ENCODE measurements around the gene CCNA2.

The CCNA2 gene

GRCh38 chr4:121784401-121784800, 39.3 kb downstream of the CCNA2 start:
- H3K9me3 ChIP-seq (ENCODE audit: control insufficient read depth in 5 of 5, low read length in 5 of 5), result peaks cover 0 to 7% (median 4%) of the 10 kb centered on the region in 5 donors
- peak overlapping the region; percentile 47 for H3K27ac ChIP-seq (ENCODE audit: low read depth, low read length)
- no peak overlapping the region for H3K9ac ChIP-seq (ENCODE audit: low read length in 5 of 5)

GRCh38 chr4:121783210-121783609, 40.5 kb downstream of the CCNA2 start:
- Histone ChIP-seq H3K9me3 (ENCODE audit: control insufficient read depth in 5 of 5, low read length in 5 of 5) (peaks cover 0 to 7% (median 4%) of the 10 kb centered on the region in 5 donors), H3K27me3 (ENCODE audit: control insufficient read depth in 5 of 5, insufficient read depth in 4 of 5, low read length in 5 of 5) (peaks cover 0 to under 1% (median 0%) of the 10 kb centered on the region in 5 donors), H3K9ac (ENCODE audit: low read length in 5 of 5) (no peak overlapping the region), H3K27ac (ENCODE audit: low read depth, low read length) (no peak overlapping the region), H3K36me3 (ENCODE audit: control insufficient read depth in 5 of 5, insufficient read depth in 5 of 5, low read length in 5 of 5) (no peaks in the 10 kb centered on the region), H3K4me3 (ENCODE audit: low read depth in 1 of 5, low read length in 5 of 5) (no peak overlapping the region), H3K4me1 (ENCODE audit: control insufficient read depth in 5 of 5, insufficient read depth in 5 of 5, low read length in 5 of 5) (peaks cover 0 to 12% (median 8%) of the 10 kb centered on the region in 5 donors)

More at GRCh38 chr4:121784401-121784800, 39.3 kb downstream of the CCNA2 start:
- peaks cover 0 to 12% (median 8%) of the 10 kb centered on the region in 5 donors for H3K4me1 ChIP-seq (ENCODE audit: control insufficient read depth in 5 of 5, insufficient read depth in 5 of 5, low read length in 5 of 5)
- no peak overlapping the region for H3K4me3 ChIP-seq (ENCODE audit: low read depth in 1 of 5, low read length in 5 of 5)
- no peaks in the 10 kb centered on the region for H3K36me3 ChIP-seq (ENCODE audit: control insufficient read depth in 5 of 5, insufficient read depth in 5 of 5, low read length in 5 of 5)
- H3K27me3 ChIP-seq (ENCODE audit: control insufficient read depth in 5 of 5, insufficient read depth in 4 of 5, low read length in 5 of 5), result peaks cover 0 to 3% (median 0%) of the 10 kb centered on the region in 5 donors

GRCh38 chr4:121778991-121779628, 44.6 kb downstream of the CCNA2 start:
- Histone ChIP-seq H3K9ac (ENCODE audit: low read length in 5 of 5) (no peak overlapping the region), H3K4me3 (ENCODE audit: low read depth in 1 of 5, low read length in 5 of 5) (no peak overlapping the region), H3K9me3 (ENCODE audit: control insufficient read depth in 5 of 5, low read length in 5 of 5) (peaks cover 0 to 2% (median 0%) of the 10 kb centered on the region in 5 donors), H3K27me3 (ENCODE audit: control insufficient read depth in 5 of 5, insufficient read depth in 4 of 5, low read length in 5 of 5) (no peaks in the 10 kb centered on the region), H3K36me3 (ENCODE audit: control insufficient read depth in 5 of 5, insufficient read depth in 5 of 5, low read length in 5 of 5) (no peaks in the 10 kb centered on the region), H3K4me1 (ENCODE audit: control insufficient read depth in 5 of 5, insufficient read depth in 5 of 5, low read length in 5 of 5) (peaks cover 0 to 4% (median 0%) of the 10 kb centered on the region in 5 donors), H3K27ac (ENCODE audit: low read depth, low read length) (no peak overlapping the region)

DNA sequence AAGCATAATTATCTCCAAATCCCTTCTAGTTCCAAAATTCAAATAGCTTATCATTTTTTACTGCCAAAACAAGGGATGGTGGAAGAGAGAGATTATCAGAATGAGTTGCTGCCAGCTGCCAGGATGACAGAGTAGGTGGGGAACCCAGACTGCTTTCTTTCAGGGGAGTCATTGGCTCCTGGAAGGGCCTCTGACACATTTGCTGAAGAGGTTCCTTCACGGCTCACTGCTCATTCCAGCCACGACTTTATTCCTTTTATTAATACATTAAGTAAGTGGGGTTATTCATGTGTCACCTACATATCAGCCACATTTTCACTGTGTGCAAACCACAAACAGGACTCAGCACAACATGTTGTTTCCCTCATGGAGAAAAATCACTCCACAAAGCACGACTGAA, 46.1 kb downstream of the CCNA2 start:
- no peak overlapping the region for H3K9ac ChIP-seq (ENCODE audit: low read length in 5 of 5)
- H3K27me3 ChIP-seq (ENCODE audit: control insufficient read depth in 5 of 5, insufficient read depth in 4 of 5, low read length in 5 of 5), result no peaks in the 10 kb centered on the region
- H3K4me3 ChIP-seq (ENCODE audit: low read depth in 1 of 5, low read length in 5 of 5), result no peak overlapping the region
- H3K4me1 ChIP-seq (ENCODE audit: control insufficient read depth in 5 of 5, insufficient read depth in 5 of 5, low read length in 5 of 5), result peaks cover 0 to 4% (median 0%) of the 10 kb centered on the region in 5 donors
- no peaks in the 10 kb centered on the region for H3K36me3 ChIP-seq (ENCODE audit: control insufficient read depth in 5 of 5, insufficient read depth in 5 of 5, low read length in 5 of 5)
- no peak overlapping the region for H3K27ac ChIP-seq (ENCODE audit: low read depth, low read length)
- H3K9me3 ChIP-seq (ENCODE audit: control insufficient read depth in 5 of 5, low read length in 5 of 5), result no peaks in the 10 kb centered on the region

DNA sequence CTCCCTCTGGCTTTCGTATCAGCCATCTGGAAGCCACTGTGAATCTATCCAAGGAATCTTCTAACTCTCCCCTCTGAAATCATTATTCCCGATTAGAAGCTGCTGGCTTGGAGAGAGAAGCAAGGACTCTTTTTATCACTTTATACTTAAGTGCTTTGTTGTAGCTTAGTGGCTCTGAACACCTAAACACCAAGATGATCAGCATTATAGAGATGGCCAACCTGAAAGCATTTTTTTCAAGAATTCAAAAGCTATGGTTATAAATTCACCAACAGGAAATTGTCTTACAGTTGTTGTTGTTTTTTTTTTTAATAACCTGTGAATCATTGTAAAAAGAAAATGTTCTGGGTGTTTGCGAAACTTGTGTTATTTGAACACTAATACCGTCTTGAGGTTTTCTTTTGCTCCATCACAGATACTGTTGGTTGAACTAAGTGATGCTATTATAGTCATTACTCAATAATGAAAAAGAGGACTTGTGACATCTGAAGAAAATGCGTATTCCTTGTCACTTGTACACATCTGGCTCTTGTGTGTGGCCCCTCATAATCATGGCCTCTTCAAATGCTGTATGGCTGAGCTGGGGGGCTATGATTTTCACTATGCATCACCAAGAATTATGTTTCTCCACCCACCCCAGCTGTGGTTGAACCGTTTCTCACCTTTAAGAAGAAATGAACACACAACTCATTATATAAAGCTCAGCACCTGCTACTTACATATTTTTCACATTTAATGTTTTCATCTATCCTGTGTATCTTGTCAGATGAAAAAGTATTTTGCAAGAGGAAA, 46.9 kb downstream of the CCNA2 start:
- no peak overlapping the region for H3K4me3 ChIP-seq (ENCODE audit: low read depth in 1 of 5, low read length in 5 of 5)
- no peaks in the 10 kb centered on the region for H3K36me3 ChIP-seq (ENCODE audit: control insufficient read depth in 5 of 5, insufficient read depth in 5 of 5, low read length in 5 of 5)
- no peaks in the 10 kb centered on the region for H3K27me3 ChIP-seq (ENCODE audit: control insufficient read depth in 5 of 5, insufficient read depth in 4 of 5, low read length in 5 of 5)
- no peak overlapping the region for H3K9ac ChIP-seq (ENCODE audit: low read length in 5 of 5)
- H3K4me1 ChIP-seq (ENCODE audit: control insufficient read depth in 5 of 5, insufficient read depth in 5 of 5, low read length in 5 of 5), result peaks cover 0 to 4% (median 0%) of the 10 kb centered on the region in 5 donors
- H3K27ac ChIP-seq (ENCODE audit: low read depth, low read length), result no peak overlapping the region
- H3K9me3 ChIP-seq (ENCODE audit: control insufficient read depth in 5 of 5, low read length in 5 of 5), result no peaks in the 10 kb centered on the region

DNA sequence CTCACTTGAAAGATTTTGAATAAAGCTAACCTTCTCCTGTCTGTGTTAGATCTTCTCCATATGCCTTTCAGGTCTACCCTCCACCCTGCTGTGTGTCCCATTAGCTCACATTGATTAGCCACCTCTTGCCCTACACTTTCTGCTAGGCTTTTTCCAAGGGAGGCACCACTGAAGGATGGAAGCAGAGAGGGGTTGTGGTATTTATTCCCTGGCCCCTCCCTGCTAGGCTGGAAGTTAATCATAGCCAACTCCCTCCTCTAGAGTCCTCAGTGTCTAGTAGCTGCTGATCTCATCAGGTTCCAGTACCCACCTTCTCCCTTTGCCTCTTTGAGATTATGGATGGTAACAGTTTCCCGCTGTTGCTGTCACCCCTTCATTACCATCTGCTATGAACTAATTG, 49.8 kb downstream of the CCNA2 start:
- Histone ChIP-seq H3K4me3 (ENCODE audit: low read depth in 1 of 5, low read length in 5 of 5) (no peak overlapping the region), H3K27me3 (ENCODE audit: control insufficient read depth in 5 of 5, insufficient read depth in 4 of 5, low read length in 5 of 5) (no peaks in the 10 kb centered on the region), H3K27ac (ENCODE audit: low read depth, low read length) (no peak overlapping the region), H3K9me3 (ENCODE audit: control insufficient read depth in 5 of 5, low read length in 5 of 5) (no peaks in the 10 kb centered on the region), H3K36me3 (ENCODE audit: control insufficient read depth in 5 of 5, insufficient read depth in 5 of 5, low read length in 5 of 5) (no peaks in the 10 kb centered on the region), H3K4me1 (ENCODE audit: control insufficient read depth in 5 of 5, insufficient read depth in 5 of 5, low read length in 5 of 5) (peaks cover 0 to 4% (median 0%) of the 10 kb centered on the region in 5 donors), H3K9ac (ENCODE audit: low read length in 5 of 5) (no peak overlapping the region)

DNA sequence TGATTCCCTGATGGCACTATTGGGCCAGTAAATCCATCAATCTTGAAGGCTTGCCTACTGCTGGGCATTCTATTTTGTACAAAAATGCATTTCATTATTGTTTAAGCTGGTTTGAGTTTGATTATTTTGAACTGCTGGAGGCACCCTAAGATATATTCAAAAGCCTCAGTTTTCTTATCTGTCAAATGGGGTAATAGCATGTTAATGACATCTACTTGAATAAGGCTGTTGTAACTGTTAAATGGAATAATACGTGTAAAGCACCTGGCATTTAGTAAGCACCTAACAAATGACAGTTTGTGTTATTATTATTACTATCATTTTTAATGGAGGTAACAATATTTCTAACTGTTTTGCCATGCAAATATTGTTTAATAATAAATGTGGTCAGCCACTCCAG, 51.8 kb downstream of the CCNA2 start:
- no peaks in the 10 kb centered on the region for H3K9me3 ChIP-seq (ENCODE audit: control insufficient read depth in 5 of 5, low read length in 5 of 5)
- no peaks in the 10 kb centered on the region for H3K36me3 ChIP-seq (ENCODE audit: control insufficient read depth in 5 of 5, insufficient read depth in 5 of 5, low read length in 5 of 5)
- H3K27ac ChIP-seq (ENCODE audit: low read depth, low read length), result no peak overlapping the region
- H3K9ac ChIP-seq (ENCODE audit: low read length in 5 of 5), result no peak overlapping the region
- peaks cover 0 to 3% (median 0%) of the 10 kb centered on the region in 5 donors for H3K27me3 ChIP-seq (ENCODE audit: control insufficient read depth in 5 of 5, insufficient read depth in 4 of 5, low read length in 5 of 5)
- no peak overlapping the region for H3K4me3 ChIP-seq (ENCODE audit: low read depth in 1 of 5, low read length in 5 of 5)
- H3K4me1 ChIP-seq (ENCODE audit: control insufficient read depth in 5 of 5, insufficient read depth in 5 of 5, low read length in 5 of 5), result peaks cover 0 to 4% (median 0%) of the 10 kb centered on the region in 5 donors

DNA sequence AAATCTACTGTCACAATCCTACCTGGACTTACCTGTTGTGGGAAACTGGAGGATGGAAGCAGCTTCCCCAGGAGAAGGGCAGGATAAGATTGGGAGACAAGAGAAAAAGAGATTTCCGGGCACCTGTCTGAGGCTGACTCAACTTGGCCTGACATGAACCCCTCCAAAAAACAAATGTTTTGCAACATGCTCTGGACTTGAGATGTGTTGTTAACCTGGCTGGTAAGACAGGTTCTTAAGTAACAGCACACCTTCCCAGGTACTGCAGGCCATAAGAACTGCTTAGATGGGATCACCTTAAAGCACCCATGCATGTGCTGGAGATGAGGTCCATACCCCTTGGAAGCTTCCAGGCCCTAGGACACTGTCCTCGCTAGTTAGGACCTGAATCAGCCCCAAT, 54.3 kb downstream of the CCNA2 start:
- H3K4me1 ChIP-seq (ENCODE audit: control insufficient read depth in 5 of 5, insufficient read depth in 5 of 5, low read length in 5 of 5), result peaks cover 0 to 13% (median 10%) of the 10 kb centered on the region in 5 donors
- peaks cover 2 to 20% (median 12%) of the 10 kb centered on the region in 5 donors for H3K27me3 ChIP-seq (ENCODE audit: control insufficient read depth in 5 of 5, insufficient read depth in 4 of 5, low read length in 5 of 5)
- H3K27ac ChIP-seq (ENCODE audit: low read depth, low read length), result no peak overlapping the region
- H3K9ac ChIP-seq (ENCODE audit: low read length in 5 of 5), result no peak overlapping the region
- H3K9me3 ChIP-seq (ENCODE audit: control insufficient read depth in 5 of 5, low read length in 5 of 5), result no peaks in the 10 kb centered on the region
- H3K36me3 ChIP-seq (ENCODE audit: control insufficient read depth in 5 of 5, insufficient read depth in 5 of 5, low read length in 5 of 5), result no peaks in the 10 kb centered on the region
- no peak overlapping the region for H3K4me3 ChIP-seq (ENCODE audit: low read depth in 1 of 5, low read length in 5 of 5)

GRCh38 chr4:121767166-121767565, 56.5 kb downstream of the CCNA2 start:
- Histone ChIP-seq H3K4me3 (ENCODE audit: low read depth in 1 of 5, low read length in 5 of 5) (no peak overlapping the region), H3K9me3 (ENCODE audit: control insufficient read depth in 5 of 5, low read length in 5 of 5) (no peaks in the 10 kb centered on the region), H3K4me1 (ENCODE audit: control insufficient read depth in 5 of 5, insufficient read depth in 5 of 5, low read length in 5 of 5) (peaks cover 0 to 13% (median 10%) of the 10 kb centered on the region in 5 donors), H3K9ac (ENCODE audit: low read length in 5 of 5) (no peak overlapping the region), H3K27ac (ENCODE audit: low read depth, low read length) (no peak overlapping the region), H3K36me3 (ENCODE audit: control insufficient read depth in 5 of 5, insufficient read depth in 5 of 5, low read length in 5 of 5) (no peaks in the 10 kb centered on the region), H3K27me3 (ENCODE audit: control insufficient read depth in 5 of 5, insufficient read depth in 4 of 5, low read length in 5 of 5) (peaks cover 7 to 25% (median 21%) of the 10 kb centered on the region in 5 donors)

All from subcutaneous abdominal adipose tissue (tissue), 5 donors.